Measurements from ENCODE around the gene TP53I13.

DNA sequence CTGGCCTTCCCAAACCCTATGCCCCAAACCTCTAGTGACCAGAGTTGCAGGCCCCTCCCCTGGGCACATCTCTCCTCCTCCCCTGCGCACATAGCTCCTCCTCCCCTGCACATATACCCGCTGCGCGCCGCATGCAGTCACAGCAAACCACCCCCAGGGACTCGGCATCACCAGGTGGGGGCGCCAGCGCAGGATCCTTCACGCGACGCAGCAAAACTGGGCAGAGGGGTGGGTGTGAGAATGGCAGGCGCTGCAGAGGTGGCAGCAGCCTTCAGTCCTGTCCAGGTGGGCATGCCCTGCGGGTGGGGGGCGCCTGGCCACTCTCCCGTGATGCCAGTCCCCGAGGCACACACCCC, 48.6 kb downstream of the TP53I13 start:
- TF ChIP-seq CTCF (IDR thresholded peaks at IDR 0.05; ENCODE audit: low read depth, low read length) (peak; percentile 89), POLR2A (IDR thresholded peaks at IDR 0.05; ENCODE audit: extremely low read depth, insufficient read length) (peak; percentile 26), MAX (IDR thresholded peaks at IDR 0.05; ENCODE audit: low read depth, low read length) (peak; percentile 79), MYC (IDR thresholded peaks at IDR 0.05; ENCODE audit: low read depth, low read length) (peak; percentile 58; the same call in 1 of the 2 replicates)
